GM06990 (cell line): ENCODE measurements around the gene IFNAR1.

ENCODE experiments used
- DNase-seq: peaks from one replicate; pipeline ENCODE4 v3.0.0-alpha.2; 2011; ENCODE audit not compliant: insufficient read length; ENCODE audit errors: extremely low read depth
- H3K27me3 ChIP-seq: replicated peaks from 2 replicates; pipeline ENCODE4 v1.6.0; 2011; ENCODE audit warnings: low read length; ENCODE audit not compliant: control insufficient read depth, insufficient read depth
- H3K36me3 ChIP-seq: 2 replicates; pipeline ENCODE4 v1.5.1; 2011; ENCODE audit warnings: low read length; ENCODE audit not compliant: control insufficient read depth, insufficient read depth
- H3K4me3 ChIP-seq: replicated peaks from 2 replicates; pipeline ENCODE4 v1.5.1; 2011; ENCODE audit warnings: low read depth, mild to moderate bottlenecking, control low read depth, low read length
- TF ChIP-seq, protein P1 (sequence below): IDR thresholded peaks from 2 replicates; pipeline ENCODE4 v1.5.1; 2011; ENCODE audit warnings: low read length, control low read depth, mild to moderate bottlenecking, inconsistent platforms; ENCODE audit not compliant: insufficient read depth, poor library complexity, severe bottlenecking

IFNAR1 gene

DNA sequence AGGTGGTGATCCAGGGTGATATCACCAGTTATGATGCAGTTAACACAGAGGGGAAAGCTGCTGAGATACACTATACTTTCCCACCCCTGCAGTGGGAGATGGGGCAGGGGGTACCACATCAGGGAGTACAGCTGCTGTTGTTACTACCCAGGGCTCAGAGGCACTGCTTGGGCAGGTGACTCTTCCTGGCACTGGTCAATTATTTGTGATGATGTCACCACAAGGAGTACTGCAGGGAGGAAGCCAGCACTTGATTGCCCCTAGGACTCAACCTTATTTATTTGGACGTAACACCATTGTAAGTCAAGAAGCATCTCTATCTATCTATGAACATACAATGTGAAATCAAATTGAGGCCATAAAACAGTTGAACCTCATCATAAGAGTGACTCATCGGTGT, 10.1 kb downstream of the IFNAR1 start:
- no peak overlapping the region for H3K4me3 ChIP-seq
- peaks cover 5% of the 10 kb centered on the region for H3K36me3 ChIP-seq
- H3K27me3 ChIP-seq: no peaks in the 10 kb centered on the region
- TF ChIP-seq, protein P1, sequence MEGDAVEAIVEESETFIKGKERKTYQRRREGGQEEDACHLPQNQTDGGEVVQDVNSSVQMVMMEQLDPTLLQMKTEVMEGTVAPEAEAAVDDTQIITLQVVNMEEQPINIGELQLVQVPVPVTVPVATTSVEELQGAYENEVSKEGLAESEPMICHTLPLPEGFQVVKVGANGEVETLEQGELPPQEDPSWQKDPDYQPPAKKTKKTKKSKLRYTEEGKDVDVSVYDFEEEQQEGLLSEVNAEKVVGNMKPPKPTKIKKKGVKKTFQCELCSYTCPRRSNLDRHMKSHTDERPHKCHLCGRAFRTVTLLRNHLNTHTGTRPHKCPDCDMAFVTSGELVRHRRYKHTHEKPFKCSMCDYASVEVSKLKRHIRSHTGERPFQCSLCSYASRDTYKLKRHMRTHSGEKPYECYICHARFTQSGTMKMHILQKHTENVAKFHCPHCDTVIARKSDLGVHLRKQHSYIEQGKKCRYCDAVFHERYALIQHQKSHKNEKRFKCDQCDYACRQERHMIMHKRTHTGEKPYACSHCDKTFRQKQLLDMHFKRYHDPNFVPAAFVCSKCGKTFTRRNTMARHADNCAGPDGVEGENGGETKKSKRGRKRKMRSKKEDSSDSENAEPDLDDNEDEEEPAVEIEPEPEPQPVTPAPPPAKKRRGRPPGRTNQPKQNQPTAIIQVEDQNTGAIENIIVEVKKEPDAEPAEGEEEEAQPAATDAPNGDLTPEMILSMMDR: no peak
- DNase-seq: no peak

DNA sequence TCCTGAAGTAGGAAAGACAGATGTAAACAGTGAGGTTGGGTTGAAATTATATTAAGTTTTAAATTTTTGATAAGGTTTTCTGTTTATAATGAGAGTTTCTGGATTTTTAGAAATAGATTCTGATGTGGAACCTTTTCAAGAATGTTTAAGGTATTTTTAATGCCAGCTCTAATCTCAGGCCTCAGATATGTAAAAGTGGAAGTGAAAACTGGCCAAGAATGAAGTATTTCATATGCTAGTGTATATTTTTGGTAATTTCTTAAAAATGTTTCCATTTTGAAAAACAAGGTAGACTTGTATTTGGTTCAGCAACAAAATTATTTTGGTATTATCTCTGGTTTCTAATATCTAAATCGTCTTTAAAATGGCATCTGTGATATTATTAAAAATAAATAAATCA, 14.4 kb downstream of the IFNAR1 start:
- no peak for DNase-seq
- TF ChIP-seq, protein P1: no peak
- Histone ChIP-seq H3K36me3 (peaks cover 5% of the 10 kb centered on the region), H3K4me3 (no peak overlapping the region), H3K27me3 (no peaks in the 10 kb centered on the region)

DNA sequence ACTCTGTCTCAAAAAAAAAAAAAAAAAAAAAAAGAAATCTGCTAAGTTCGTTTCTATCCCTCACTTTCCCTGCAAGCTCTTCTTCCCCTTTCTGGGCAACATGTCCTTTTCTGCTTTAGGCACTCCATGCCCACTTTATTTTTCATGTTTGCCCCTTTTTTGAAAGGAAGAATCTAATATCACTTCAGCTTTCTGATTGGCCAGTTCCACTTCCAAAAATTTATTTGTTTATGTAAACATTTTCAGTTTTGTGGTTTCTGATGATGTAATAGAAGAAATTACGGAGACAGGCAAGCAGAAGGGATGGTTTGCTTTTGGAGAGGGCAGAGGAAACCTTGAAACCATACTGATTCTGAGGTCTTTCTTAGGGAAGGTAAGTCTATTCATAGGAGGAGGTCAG, 15.1 kb downstream of the IFNAR1 start:
- peaks cover 5% of the 10 kb centered on the region for H3K36me3 ChIP-seq
- DNase-seq: no peak
- no peak overlapping the region for H3K4me3 ChIP-seq
- no peaks in the 10 kb centered on the region for H3K27me3 ChIP-seq
- TF ChIP-seq, protein P1: no peak

DNA sequence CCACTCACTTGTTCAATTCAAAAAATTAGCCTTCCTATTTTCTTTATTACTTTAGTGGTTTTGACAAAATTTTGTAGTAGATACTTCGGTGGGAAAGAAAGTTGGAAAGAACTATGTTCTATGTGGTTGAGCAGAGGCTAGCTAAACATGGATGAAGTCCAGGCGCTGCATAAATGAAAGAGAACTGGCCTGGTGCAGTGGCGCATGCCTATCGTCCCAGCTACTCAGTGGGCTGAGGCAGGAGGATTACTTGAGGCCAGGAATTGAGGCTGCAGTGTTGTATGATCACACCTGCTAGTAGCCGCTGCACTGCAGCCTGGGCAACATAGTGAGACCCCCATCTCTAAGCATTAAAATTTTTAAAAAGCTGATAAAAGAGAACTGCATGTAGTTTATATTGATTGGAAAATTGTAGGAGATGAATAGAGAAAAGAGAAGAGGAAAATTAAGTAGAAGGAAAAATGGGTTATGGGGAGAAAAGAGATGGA, 21.0 kb downstream of the IFNAR1 start:
- TF ChIP-seq, protein P1: no peak
- no peaks in the 10 kb centered on the region for H3K27me3 ChIP-seq
- H3K4me3 ChIP-seq: no peak overlapping the region
- H3K36me3 ChIP-seq: peaks cover 11% of the 10 kb centered on the region
- no peak for DNase-seq

DNA sequence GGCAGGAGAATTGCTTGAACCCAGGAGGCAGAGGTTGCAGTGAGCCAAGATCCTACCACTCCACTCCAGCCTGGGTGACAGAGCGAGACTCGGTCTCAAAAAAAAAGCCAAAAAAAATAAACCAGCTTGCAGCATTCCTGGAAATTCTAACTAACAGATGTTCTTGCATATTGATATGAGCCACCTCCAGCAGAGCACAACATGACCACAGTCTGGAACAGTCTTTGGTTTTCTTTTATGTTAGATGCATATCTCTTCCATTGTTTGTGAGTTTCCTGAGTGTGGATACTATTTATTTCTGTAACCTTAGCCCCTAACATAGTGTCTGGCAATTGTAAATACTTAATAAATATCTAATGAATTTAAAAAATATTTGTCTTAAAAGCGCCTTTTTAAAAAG, 23.9 kb downstream of the IFNAR1 start:
- H3K36me3 ChIP-seq: peaks cover 10% of the 10 kb centered on the region
- TF ChIP-seq, protein P1: no peak
- no peak for DNase-seq
- no peaks in the 10 kb centered on the region for H3K27me3 ChIP-seq
- H3K4me3 ChIP-seq: no peak overlapping the region

DNA sequence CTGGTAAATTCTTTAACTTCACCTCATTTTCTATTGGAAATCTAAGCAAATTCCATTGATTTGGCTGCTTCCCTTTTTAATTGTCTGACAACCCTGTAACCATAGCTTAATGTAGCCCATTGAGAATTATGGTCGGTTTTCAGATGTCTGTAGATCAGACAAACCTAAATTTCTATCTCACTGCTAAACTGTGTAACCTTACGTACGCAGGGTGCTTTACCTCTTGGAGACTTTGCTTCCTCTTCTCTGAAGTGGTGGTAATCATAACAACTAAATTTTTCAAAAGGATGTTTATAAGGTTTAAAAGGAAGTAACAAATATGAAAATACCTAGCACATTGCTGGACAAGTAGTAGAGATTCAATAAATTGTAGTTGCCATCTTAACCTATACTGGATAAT, 25.9 kb downstream of the IFNAR1 start:
- DNase-seq: no peak
- H3K4me3 ChIP-seq: no peak overlapping the region
- H3K27me3 ChIP-seq: no peaks in the 10 kb centered on the region
- H3K36me3 ChIP-seq: peaks cover 6% of the 10 kb centered on the region
- TF ChIP-seq, protein P1: no peak
